H7 (cell line): ENCODE data around the gene NLE1. TPM values are rescaled to one million over a fixed set of nuclear protein-coding genes. Genes with fewer than 3 reads are reported as not detected.

Experiments used
- DNase-seq: peaks from one replicate; pipeline ENCODE4 v3.0.0; 2012
- H3K27me3 ChIP-seq: 2 replicates; pipeline ENCODE4 v1.6.0; 2011; ENCODE audit warnings: mild to moderate bottlenecking, low read length; ENCODE audit not compliant: control insufficient read depth, insufficient read depth
- H3K36me3 ChIP-seq: replicated peaks from 2 replicates; pipeline ENCODE4 v1.5.1; 2011; ENCODE audit warnings: low read length; ENCODE audit not compliant: control insufficient read depth, insufficient read depth
- H3K4me3 ChIP-seq: 2 replicates; pipeline ENCODE4 v1.5.1; 2011; ENCODE audit warnings: low read depth, mild to moderate bottlenecking, control low read depth, low read length, moderate library complexity; ENCODE audit not compliant: insufficient read depth
- total RNA-seq: library from RNA; depleted of rRNA; stranded (reverse); fragments of >200 nt; shearing (Covaris generic); gene quantifications from 2 replicates; pipeline ENCODE4 v1.2.3, GENCODE V29; 2014

Gene NLE1
- total RNA-seq, 1 experiment from 2014 or later: 61.7 TPM

DNA sequence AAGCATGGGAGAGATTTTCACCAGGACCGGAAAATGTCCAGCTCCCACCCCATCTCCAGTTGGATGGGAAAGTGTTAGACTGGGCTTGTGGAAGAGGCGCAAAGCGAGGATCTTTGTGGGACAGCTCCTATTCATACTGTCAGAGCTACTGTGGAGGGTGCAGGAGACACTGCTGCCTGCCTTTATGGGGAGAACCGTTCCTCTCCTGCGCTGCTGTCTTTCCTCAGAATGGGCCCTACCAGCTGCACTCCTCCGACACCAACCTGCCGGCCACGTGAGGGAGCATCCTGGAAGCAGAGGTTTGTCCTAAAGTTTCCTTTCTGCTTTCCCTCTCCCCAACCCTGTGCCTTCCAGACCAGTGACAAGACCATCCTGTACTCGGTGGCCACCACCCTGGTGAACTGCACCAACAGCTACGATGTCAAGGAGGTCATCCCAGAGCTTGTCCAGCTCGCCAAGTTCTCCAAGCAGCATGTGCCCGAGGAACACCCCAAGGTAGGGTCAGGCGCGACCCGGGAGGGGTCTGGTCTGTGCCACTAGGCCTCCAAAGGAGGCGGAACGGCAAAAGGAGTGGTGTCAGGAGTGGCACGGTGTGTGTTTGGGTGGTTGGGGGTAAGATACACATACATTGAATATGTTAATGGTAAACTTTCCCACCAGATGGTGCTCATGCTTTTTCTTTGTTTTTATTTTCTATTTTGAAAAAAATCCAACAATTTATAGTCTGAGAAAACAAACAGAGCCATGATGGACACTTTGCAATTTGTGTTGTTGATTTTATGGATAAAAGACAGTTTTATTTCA is 29.1 kb upstream of the NLE1 start:
- H3K27me3 ChIP-seq: no peaks in the 10 kb centered on the region
- no peaks in the 10 kb centered on the region for H3K36me3 ChIP-seq
- DNase-seq: no peak
- no peak overlapping the region for H3K4me3 ChIP-seq

DNA sequence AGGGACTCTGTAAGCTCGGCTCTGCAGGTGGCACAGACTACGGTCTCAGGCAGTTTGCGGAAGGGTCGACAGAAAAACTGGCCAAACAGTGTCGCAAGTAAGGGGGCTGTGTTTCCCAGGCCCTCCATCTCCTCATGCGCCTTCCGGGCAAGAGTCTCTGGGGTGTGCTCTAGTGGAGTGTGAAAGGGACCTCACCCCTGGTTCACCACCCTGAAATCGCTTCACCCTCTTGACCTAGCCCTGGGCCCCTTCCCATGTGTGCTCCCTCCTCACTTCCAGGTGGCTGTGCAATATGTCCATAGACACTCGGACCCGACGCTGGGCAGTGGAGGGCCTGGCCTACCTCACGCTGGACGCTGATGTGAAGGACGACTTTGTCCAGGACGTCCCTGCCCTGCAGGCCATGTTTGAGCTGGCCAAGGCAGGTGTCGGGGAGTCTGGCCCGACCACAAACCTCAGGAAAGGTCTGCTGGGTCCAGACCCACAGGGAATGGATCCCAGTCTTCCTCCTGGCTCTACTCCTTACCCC is 27.8 kb upstream of the NLE1 start:
- no peak for DNase-seq
- Histone ChIP-seq H3K27me3 (no peaks in the 10 kb centered on the region), H3K4me3 (no peak overlapping the region), H3K36me3 (no peaks in the 10 kb centered on the region)

DNA sequence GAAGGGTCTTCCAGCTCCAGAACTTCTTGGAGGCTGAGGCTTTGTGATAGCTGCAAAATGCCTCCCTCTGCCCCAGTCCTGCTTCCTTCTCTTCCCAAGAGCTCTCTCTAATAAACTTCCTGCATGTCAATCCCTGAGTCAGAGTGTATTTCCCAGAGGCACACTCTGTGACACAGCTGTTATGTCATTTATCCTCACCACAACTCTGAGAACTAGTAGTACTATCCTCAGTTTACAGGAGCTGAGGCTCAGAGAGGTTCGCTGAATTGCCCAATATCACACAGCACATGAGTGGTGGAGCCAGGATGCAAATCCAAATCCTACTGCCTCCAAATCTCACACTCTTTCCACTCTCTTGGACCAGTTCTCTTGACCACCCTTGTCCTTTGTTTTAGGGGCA is 25.6 kb upstream of the NLE1 start:
- Histone ChIP-seq H3K27me3 (no peaks in the 10 kb centered on the region), H3K4me3 (no peak overlapping the region), H3K36me3 (no peaks in the 10 kb centered on the region)
- no peak for DNase-seq

DNA sequence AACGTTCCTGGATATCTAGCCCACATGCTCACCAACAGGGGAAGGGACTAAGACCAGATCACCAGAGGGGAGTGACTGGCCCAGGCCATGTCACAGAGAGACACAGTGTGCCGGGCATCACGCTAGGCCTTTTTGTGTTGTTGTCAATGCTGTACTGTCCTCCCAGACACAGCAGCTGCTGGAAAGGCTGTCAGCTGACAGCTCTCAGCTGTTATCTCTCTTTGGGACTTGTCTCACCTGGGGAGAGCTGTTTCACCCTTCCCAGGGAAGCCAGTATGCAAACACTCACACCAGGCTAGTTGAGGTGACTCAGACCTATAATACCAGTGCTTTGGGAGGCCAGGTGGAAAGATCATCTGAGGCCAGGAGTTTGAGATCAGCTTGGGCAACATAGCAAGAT is 24.9 kb upstream of the NLE1 start:
- Histone ChIP-seq H3K36me3 (no peaks in the 10 kb centered on the region), H3K4me3 (no peak overlapping the region), H3K27me3 (no peaks in the 10 kb centered on the region)
- no peak for DNase-seq

DNA sequence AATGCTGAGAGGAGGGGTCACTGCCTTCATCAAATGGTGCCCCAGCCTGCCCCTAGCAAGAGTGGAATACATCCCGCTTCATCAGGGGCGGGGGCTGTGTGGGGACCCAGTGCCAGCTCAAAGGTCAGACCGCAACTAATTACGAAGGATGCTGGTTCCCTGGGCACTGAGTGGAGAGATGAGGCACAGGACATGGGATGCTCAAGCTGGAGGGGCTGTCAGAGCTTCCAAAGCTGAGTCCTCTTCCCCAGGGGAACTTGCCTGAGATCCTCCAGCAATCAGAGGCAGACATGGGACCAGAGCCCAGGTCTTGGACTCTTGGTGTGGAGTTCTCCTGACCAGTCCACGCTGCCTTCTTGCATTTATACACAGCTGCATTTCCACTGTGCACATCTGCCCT is 24.4 kb upstream of the NLE1 start:
- no peak overlapping the region for H3K4me3 ChIP-seq
- DNase-seq: no peak
- H3K27me3 ChIP-seq: no peaks in the 10 kb centered on the region
- no peaks in the 10 kb centered on the region for H3K36me3 ChIP-seq

DNA sequence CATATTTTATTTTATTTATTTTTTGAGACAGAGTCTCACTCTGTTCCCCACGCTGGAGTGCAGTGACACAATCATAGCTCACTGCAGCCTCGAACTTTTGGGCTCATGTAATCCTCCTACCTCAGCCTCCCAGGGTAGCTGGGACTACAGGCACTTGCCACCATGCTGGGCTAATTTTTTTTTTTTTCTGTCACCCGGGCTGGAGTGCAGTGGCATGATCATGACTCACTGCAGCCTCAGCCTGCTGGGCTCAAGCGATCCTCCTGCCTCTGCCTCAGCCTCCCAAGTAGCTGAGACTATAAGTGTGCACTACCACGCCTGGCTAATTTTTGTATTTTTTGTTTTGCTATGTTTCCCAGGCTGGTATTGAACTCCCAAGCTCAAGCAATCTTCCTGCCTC is 22.6 kb upstream of the NLE1 start:
- H3K27me3 ChIP-seq: no peaks in the 10 kb centered on the region
- no peaks in the 10 kb centered on the region for H3K36me3 ChIP-seq
- no peak for DNase-seq
- no peak overlapping the region for H3K4me3 ChIP-seq

DNA sequence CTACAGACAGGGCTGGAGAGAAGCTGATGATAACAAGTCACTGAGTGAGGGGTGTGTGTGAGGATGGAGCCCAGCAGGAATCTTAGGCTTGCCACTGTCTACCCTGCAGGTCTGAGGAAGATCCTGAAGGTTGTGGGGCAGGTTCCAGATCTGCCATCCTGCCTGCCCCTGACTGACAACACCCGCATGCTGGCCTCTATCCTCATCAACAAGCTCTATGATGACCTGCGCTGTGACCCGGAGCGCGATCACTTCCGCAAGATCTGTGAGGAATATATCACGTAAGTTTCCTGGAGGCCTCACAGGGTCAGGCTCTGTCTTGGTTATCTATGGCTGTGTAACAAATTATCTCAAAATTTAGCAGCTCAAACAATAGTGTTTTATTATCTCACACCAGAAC is 21.8 kb upstream of the NLE1 start:
- DNase-seq: no peak
- H3K36me3 ChIP-seq: no peaks in the 10 kb centered on the region

DNA sequence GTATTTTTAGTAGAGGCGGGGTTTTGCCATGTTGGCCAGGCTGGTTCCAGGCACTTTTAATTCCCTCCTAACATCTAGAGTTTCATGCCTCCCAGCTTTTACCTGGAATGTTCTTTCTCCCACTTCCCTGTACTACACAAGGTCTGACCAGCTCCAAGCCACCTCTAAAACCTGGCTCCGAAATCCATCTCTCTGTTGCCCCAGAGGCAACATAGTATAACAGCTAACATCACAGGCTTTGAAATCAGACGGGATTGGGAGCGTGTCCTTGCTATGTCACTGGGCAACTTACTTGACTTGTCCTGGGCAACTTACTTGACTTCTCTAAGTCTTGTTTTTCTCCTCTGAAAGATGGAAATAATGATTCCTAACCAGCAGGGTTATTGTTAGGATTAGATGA is 20.7 kb upstream of the NLE1 start:
- no peak overlapping the region for H3K4me3 ChIP-seq
- no peaks in the 10 kb centered on the region for H3K27me3 ChIP-seq
- DNase-seq: no peak
- no peaks in the 10 kb centered on the region for H3K36me3 ChIP-seq

More for the DNA sequence above, 21.8 kb upstream of the NLE1 start:
- Histone ChIP-seq H3K27me3 (no peaks in the 10 kb centered on the region), H3K4me3 (no peak overlapping the region)

DNA sequence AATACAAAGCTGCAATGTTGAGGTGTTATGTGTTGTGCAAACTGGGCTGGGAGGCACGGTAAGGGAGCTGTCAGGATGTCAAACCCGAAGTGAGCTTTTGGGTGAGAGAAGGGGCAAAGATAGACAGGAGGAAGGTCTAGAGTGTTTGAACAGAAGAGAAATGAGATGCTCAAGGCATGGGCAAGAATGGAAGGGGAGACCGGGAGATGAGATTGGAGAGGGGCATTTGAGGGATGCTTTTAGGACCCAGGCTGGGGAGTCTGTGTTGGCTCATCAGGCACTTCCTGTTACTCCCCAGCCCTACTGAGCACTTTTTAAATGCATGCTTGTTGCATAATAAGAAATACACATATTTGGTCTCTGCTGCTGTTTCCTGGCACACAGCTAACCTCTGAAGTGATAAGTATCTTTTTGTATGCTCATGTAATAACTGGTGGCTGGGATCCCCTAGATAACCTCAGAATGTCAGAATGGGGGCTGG is 19.2 kb upstream of the NLE1 start:
- DNase-seq: no peak
- no peaks in the 10 kb centered on the region for H3K27me3 ChIP-seq
- H3K36me3 ChIP-seq: no peaks in the 10 kb centered on the region
- H3K4me3 ChIP-seq: no peak overlapping the region

DNA sequence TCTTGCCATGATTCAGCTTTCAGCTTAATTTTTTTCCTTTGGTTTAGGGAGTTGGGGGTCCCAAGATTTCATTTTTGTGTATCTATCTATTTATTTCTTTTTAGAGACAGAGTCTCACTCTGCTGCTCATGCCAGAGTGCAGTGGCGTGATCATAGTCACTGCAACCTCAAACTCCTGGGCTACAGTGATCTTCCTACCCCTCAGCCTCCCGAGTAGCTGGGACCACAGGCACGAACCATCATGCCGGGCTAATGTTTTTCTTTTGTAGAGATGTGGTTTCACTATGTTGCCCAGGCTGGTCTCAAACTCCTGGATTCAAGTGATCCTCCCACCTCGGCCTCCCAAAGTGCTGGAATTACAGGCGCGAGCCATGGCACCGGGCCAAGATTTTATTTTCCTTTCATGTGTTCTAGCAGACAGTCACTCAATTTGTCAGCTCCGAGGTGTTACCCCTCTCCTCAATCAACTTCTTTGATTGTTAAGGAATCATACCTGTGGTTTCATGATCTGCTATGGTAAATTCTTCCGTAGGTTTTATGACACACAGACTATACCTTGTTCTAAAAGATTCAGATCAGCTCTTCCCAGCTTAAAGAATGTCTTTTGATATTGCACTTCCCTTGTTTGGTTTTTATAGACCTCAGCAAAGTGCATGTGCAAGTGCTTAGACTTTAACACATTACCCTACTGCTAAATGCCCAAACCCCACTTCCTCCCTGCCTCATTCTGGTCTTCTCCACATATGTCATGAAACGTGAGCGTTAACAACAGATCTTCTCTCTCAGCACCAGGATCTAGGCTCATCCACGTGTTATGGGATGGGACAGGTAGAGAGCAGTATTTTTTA is 18.5 kb upstream of the NLE1 start:
- H3K36me3 ChIP-seq: no peaks in the 10 kb centered on the region
- H3K27me3 ChIP-seq: no peaks in the 10 kb centered on the region
- DNase-seq: no peak
- no peak overlapping the region for H3K4me3 ChIP-seq

DNA sequence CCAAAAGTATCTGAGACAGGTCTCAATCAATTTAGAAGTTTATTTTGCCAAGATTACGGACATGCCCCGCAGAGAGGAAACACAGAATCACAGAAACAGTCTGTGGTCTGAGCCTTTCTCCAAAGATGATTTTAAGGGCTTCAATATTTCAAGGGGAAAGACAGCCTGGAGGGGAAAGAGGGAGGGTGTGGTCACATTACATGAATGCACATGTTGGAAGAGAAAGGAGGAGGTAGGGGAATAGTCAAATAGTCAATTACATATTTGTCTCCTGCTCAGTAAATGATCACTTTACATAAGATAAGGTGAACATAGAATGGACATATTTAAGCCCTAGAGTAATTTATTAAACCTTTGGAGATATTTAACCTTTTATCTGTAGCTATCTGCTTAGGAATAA is 17.8 kb upstream of the NLE1 start:
- DNase-seq: no peak
- Histone ChIP-seq H3K4me3 (no peak overlapping the region), H3K36me3 (no peaks in the 10 kb centered on the region), H3K27me3 (no peaks in the 10 kb centered on the region)

DNA sequence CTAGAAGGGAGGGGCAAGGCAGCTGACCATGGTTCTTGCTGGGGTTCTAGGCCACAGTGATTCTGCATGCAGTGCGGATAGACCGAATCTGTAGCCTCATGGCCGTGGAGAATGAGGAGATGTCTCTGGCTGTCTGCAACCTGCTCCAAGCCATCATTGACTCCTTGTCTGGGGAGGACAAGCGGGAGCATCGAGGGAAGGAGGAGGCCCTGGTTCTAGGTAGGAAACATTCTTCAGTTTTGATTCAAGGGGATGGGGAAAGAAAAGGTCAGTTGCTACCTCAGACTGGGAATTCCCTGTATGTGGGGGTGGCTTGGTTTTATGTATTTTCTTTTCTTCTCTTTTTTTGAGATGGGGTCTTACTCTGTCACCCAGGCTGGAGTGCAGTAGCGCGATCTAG is 13.1 kb upstream of the NLE1 start:
- Histone ChIP-seq H3K36me3 (no peaks in the 10 kb centered on the region), H3K4me3 (no peak overlapping the region), H3K27me3 (no peaks in the 10 kb centered on the region)
- DNase-seq: no peak

DNA sequence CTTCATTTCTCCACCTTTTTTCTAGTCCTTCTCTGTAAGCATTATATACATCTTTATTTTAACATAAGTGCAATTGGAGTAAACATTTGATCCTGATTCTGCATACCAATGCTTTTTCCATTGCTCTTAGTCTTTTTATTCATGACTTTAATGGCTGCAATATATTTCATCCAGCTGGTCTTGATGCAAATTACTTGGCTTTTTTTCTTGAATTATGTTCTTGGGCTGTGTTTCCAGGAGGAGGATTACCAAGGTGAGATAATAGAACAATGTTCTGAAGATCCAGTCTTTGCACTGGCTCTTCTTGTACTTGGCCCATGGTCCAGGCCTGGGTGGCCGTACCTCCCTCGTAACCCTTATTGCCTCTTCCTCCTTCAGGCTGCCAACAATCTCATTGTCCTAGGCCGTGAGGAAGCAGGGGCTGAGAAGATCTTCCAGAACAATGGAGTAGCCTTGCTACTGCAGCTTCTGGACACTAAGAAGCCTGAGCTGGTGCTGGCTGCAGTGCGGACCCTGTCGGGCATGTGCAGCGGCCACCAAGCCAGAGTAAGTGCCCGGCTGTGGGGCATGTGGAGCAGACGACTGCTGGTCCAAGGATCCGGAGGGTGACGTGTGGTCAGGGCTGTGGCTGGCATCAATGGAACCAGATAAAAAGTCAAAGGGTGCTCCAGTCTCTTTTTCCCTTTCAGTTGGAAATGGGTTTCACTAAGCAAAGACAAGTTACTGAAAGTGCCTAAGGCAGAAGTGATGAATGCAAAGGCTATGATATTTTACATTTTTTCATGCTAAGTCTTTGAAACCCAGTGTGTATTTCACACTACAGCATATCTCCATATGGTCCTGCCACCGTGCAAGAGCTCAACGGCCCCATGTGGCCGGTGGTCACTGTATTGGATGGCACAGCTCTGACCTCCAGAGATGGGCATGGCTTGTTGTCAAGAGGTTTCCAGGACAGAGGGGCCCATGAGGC is 12.4 kb upstream of the NLE1 start:
- H3K27me3 ChIP-seq: no peaks in the 10 kb centered on the region
- H3K4me3 ChIP-seq: no peak overlapping the region
- no peak for DNase-seq
- H3K36me3 ChIP-seq: no peaks in the 10 kb centered on the region
